Nucleus accumbens (tissue), 56 donors: ENCODE results near the gene GAB2.
"Not testable (repeated sequence)": the region's sequence is repeated elsewhere in the genome, so short reads cannot be mapped to it uniquely, and the experiment has no call there.

Experiments used
- DNase-seq, 56 donors: peaks; one replicate each; lab custom pipeline; 2025; lab: John Stamatoyannopoulos, UW

GAB2 gene

DNA sequence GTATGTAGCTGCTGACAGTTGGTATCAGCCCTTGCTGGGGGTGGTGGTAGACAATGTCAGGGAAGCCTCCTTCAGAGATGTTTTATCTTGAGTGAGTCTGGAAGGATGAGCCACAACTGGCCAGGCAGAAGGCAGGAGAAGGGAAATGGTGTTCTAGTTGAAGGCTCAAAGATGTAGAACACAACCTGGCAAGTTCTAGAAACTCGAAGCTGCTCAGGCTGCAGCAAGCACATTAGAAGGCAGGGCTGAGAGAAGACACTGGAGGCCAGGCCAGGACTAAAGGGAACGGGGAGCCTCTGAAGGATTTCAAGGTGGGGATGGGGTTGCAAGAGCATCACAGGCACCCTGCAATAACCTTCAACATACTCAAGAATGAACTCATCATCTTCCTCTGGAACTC is 188.5 kb downstream of the GAB2 start:
- no peak for DNase-seq

DNA sequence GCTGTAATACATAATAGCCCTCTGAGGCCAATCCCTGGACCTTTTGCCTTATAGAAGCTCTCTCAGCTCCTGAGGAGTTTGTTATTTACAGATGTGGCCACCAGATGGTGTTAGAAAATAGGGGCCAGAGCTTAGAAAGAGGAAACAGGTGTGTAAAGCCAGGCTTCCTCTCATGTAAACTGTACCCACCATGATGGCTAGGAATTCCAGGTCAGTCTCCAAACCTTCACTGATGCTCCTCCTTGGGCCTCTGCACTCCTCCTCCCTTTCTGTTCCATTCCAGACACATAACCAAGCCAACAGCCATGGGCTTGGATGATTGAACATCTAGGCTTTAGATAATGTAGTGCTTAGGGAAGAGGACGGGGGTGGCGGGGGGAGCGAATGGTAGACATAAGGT is 189.2 kb downstream of the GAB2 start:
- peak in 11 of 56 donors; percentile 11 to 49 (median 19) for DNase-seq

DNA sequence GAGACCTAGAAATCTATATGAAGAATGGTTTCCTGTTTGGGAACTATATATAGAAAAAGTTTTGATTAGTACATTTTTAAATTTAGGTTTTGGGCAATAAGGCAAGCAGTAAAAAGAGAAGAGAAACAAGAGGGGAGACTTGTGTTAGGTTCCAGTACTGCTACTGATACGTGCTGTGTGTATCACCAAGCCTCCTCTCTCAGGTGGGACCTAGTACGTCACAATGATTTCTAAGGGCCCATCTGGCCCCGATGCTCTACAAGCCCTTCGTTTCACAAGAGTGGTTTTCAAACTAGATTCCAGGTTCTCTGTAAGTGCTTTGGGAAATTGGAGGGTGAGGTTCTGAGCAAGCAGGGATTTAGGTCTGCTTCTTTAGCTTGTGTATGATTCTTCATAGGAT is 189.7 kb downstream of the GAB2 start:
- no peak for DNase-seq

DNA sequence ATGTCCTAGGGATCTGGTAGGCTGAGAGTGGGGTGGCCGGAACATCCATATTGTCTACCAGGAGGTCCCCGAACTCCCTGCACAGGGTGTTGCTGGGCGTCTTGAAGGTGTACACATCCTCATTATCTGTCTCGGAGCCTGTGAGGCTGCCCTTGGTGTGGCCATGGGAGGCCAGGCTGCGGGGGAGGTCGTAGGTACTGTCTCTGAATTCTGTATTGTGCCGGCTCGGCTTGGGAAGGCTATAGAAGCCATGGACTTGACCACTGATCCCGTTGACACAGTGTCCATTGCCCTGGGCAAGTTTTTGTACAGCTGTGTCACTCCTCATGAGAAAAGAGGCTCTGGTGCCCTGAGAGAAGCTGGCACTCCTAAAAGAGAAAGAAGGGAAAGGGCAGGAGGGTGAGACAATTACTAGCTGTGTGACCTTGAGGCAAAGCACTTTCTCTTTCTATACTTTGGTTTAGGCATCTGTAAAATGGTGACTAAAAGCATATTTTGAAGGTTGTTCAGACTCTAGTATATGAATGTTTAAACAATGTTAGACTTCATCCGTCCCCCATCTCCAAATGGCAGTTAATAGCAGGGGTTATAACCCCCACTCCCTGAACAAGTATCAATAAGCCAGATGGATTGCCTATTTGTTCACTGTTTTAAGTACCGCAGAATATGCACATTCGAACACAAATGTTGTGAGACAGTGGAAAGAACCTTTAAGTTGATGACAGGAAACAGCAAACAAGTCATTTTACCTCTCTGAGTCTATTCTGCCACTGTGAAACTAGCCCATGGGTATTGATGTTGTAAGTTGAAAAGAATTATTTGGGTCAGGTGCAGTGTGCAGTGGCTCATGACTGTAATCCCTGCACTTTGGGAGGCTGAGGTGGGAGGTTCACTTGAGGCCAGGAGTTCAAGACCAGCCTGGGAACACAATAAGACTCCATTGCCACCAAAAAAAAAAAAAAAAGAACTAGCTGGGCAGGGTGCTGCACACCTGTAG is 190.6 kb downstream of the GAB2 start:
- DNase-seq, result no peak

DNA sequence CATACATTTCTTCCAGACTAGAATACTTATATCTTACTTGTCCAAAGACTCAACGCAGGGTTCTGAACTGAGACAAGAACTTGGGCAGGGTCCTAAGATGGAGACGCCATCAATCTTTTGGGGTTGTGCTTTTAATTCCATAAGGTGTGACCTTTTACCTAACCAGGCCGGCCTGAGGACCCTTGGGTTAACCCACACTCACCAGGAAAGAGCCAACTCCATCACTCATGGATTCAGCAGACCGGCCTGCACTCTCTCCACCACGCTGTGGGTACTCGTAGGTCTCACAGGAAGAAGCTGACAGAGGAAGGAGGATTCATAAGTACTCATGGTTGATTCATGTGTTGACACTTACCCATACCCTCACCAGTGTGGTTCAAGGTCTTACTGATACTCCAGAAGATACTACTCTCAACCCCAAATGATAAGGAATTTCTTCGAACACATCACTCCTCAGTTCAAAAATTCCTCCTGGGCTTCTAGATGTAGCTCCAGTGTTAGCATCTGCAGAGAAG is 192.7 kb downstream of the GAB2 start:
- DNase-seq, result no peak

DNA sequence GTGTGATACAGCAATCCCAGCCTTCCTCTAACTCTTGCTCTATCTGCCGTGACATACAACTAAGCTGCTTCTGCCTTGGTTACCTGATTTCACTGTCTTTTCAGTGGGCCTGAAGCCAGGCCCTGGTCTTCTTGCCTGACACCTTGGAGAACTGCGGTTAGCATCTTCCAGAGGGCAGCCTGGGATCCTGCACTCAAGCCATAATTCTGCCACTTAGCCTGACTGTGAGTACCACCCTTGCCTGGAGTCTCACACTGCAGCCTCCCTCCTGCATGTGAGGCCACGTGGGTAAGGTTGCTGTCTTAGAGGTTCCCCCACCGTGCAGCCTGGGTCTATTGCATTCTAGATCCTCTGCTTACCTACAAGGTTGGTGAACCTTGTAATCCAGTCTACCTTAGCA is 193.1 kb downstream of the GAB2 start:
- DNase-seq, result no peak

DNA sequence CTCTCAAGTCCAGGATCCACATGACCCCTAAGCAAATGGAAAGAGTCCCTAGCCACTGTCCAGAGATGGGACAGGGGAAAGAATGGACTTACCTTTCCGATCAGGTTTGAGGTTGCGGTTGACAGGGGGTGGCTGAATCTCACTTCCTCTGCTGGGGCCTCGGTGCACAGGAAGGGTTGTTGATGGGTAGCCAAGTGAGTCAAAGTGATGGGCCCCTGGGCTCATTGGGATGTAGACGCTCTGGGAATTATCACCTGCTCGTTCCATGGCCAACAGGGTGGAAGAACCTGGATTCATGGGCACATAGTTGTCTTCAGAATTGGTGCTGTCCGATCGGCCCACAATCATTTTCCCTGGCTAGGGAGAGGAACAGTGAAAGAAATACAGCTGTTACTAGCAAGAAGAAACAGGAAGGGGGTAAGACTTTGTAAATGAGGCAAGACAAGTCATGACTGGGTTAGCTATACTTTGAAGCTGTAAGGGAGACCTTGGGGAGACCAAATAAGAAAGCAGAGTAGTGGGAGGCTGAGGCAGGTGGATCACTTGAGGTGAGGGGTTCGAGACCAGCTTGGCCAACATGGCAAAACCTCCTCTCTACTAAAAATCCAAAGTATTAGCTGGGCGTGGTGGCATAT is 194.2 kb downstream of the GAB2 start:
- no peak for DNase-seq

DNA sequence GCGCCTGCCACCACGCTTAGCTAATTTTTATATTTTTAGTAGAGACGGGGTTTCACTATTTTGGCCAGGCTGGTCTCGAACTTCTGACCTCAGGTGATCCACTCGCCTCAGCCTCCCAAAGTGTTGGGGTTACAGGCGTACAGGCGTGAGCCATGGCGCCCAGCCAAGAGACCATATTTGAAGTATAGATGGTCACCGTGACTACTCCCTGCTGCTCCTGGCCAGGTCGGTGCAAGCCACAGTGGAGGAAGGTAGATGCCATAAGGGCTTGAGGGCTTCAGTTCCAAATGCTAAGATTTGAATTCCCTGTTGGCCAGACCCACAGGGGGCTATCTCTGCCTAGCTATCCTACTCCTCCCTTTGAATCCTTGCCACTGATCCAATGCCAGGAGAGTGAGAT is 194.9 kb downstream of the GAB2 start:
- not testable (repeated sequence) for DNase-seq

DNA sequence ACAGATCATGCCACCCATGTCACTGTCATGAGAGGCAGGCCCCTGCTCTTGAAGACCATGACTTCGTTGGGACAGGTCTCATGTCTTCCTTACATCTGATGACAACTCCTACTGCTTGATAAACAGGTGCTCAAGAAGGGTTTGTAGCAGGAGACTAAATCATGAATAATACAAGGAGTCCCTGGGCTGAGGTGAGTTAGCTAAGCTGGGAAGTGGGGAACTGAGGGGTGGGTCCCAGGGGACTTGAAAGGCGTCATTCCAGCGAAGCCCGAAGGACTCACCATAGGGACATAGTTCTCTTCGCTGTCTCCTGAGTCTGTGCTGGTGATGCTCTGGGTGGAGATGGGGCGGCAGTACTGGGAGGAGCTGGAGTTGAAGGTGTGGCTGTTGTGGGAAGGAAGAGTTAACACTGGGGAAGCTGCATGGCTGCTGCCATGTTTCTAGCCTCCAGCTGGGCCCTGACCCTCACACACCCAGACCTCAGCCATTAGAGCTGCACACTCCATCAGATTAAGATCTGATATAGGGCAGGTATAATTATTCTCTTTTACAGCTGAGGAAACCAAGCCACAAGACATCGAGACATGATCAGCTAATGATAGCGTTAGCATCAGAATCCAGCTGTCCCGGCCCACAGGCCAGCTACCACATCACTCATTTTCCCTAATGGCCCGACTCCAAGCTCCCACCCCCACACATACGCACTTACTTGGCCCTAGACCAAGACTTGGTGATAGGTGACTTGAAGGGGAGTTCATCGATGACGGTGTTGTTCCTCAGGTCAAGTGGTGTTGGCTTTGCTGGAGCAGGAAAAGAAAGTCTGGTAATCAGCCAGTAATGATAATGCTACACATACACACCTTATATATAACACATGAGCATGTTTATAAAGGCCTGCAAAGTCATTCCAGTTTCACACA is 196.0 kb downstream of the GAB2 start:
- DNase-seq, result no peak

DNA sequence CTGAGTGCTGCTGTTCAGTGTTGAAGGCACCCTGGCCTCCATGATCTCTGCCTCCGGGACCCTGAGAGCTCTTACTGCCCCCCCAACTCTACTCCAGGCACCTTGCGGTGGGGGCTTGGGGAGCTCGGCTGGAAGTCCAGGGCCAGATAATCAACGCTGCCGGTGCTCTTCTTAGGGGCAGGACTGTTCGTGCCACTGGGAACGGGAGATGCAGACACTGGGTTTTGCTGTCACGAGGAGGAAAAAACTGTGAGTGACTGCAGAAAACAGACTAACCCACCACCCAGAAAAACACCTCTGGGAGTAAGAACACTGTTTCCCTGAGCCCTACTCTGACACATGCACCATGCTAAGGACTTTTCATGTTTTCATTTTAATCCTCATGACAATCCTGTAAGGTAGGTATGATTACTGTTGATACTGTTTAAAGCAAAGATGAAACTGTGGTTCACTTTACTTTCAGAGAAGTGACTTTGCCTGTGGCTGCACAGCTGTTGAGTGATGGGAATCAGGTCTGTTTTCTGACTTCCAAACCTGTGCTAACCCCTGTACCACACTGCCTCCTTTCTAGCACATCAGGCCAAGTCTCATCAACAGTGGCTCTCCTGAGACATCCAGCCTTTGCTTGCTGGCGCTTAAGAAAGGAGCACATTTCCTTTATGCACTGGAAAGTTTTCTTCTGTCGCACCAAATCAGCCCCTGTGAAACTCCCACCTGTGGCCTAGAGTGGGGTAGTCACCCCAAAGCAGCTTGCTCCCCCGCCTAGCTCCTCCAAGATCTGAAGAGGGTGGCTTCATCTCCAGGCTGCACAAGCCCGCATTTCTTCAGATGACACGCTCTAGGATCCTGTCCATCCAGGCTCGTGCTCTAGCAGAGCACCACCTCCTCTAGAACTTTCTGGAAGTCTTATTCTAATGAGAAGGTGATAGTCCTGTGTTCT is 197.1 kb downstream of the GAB2 start:
- no peak for DNase-seq

DNA sequence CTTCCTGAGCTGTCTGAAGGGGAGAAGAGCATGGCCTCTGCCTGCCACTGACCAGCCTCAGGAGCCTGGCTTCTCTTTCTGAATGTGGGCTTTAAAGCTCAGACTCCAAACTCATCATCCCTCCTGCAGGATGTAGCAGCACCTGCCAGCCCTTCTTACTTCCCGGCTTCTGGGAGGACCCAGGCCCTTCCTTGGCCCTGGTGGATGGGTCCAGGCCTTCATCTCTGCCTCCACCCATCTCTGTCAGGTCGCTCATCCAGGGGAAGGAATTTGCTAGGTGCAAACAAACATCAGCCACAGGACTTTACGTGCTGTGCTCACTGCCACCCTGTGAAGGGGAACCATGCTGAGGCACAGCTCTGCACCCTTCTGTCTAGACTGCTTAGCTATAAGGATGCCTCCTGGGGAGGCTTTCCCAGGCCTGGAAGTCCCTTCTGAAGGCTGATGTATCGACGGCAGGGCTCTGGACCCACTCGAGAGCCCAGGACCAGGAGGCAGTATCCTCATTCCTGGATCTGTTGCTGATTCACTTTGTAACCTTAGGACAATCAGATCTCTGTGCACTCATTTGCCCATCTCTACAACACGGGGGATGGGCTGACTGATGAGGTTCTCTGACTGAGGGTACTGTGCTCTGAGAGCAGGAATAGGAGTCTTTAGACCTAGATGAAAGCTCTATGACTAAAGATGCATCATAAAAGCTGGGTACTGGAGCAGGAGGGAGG is 198.0 kb downstream of the GAB2 start:
- peak in 5 of 56 donors; percentile 5 to 24 (median 12) for DNase-seq

DNA sequence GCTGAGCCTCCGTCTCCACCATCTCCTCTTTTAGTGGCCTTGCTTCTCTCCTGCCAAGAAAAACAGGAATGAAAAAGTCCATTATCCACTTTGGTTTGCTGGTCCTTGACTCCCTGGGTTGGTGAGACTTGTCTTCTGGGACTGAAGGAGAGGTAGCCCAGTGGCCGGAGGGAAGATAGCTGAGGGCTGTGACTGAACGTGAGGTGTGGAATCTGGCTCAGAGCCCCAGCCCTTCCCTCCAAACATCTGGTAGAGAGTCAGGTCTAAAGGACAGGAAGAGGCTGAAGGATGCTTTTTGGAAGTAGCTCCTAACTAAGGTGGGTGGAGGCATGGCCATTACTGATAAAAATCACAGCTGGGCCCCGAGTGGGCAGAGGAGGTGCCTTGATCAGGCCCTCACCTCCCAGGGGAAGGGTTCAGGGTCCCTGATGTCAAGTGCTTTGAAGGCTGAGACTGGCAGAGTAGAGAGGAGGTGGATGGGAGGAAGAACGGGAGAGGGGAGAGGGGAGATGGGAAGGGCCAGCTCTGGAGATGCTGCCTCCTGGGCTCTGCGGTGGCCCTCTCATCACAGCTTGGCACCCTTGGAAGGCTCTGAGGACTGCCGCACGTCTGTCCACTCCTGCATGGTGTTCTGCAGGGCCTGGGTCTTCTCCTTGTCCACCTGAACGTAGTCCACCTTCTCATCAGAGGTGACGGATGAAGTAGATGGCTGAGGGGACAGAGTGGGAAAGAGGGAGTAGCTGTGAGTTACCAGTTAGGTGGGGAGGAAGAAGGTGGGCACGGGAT is 198.7 kb downstream of the GAB2 start:
- no peak for DNase-seq

DNA sequence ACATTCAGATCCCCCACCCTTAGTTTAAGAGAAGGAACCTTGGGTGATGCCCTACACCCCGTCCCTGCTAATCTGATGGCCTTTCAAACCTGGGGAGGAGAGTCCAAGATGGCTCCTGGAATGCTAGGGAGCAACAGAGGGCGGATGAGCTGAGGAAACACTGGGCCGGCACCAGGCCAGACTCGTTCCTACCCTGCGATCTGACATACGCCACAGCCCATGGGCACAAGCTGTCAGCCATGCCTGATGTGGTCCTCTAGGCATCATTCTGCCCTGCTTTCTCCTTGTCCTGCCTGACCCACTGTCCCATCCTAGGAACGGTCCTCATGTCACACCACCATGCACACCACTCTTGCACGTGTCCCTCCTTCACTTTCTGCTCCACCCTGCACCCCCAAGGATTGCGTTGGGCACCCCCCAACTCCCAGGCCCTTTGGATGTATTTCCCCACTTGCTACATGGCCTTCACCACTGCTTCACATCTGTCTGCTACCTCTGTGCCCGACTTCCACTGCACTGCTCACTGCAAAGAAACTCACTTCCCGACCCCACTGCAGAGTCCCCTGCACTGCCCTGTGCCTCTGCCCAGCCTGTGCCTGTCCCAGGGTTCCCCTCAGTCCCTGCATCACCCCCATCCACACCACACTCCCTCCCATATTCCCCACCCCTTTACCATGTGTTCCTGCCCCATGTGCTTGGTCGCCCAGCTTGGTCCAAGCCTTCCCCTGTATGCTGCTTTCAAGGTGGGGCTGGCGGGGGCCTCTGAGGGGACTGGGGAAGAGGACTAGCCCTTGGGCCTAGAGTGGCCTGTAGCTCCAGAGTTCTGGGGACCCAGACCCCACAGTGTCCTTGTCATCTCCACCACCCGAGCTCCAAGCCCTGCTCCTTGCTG is 199.7 kb downstream of the GAB2 start:
- no peak for DNase-seq

DNA sequence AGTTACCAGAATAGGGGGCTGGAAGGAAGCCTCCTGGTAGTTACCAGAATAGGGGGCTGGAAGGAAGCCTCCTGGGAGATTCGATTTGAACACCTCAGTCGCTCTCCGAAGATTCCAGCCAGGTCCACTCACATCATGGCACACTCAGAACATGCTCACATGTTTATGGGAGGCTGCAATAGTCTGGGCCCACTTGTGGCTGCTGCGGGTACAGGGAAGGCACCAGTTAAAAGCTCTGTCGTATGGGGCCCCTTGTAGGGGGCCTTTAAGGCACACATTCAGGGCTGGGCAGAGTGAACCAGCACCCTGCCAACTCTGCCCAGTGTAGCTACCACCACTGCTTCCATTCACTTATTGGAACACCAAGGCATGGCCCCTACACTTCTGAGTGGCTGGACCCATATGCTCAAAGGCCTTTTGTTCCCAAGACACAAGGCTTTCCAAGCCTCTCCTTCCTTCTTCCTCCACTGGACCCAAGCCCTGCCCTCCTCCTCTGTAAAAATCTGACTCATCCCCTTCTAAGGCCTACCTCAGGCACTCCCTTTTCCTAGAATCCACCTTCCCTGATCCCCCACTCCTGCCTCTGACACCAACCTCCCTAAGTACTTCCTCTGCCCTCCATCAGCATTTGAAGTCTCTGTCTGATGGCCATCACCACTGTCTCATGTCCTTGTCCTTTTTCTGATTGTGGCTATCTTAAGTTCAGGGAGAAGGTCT is 200.9 kb downstream of the GAB2 start:
- DNase-seq, result no peak

DNA sequence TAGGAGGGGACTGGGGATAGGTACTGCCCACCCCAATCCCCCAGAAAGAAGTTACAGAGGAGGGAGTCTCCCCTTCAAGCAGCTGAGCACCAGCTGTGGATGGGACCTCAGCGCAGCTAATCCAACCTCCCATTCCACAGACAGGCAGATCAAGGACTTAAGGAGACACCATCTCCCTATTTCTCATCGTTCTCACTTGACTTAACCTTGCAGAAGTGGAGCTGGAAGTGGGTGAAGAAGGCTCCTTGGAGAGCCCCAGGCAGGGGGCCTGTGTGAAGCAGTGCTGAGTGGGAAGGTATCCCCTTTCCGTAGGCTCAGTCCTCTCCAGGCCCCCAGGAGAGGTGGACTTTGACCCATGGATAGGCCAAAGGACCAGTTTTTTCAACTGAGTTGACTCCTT is 201.6 kb downstream of the GAB2 start:
- DNase-seq, result no peak
